HG03460 (cell line): ENCODE data around the gene DNAJA3.
A peak's percentile ranks its signal among the peaks of the same experiment; 100 is the strongest.

Experiments
- ATAC-seq: cut with Tn5 transposase; IDR thresholded peaks from one replicate; pipeline ENCODE4 v1.9.1; 2021; ENCODE audit not compliant: unreplicated experiment

The DNAJA3 gene

DNA sequence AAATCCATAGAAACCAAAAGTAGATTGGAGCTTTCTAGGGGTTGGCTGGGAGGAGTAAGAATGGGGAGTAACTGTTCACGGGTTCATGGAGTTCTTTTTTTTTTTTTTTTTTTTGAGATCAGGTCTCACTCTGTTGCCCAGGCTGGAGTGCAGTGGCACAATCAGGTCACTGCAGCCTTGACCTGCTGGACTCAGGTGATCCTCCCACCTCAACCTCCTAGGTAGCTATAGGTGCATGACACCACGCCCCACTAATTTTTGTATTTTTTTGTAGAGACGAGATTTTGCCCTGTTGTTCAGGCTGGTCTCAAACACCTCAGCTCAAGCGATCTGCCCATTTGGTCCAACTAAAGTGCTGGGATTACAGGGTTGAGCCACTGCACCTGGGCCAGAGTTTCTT, 47.2 kb downstream of the DNAJA3 start:
- ATAC-seq, result no peak

DNA sequence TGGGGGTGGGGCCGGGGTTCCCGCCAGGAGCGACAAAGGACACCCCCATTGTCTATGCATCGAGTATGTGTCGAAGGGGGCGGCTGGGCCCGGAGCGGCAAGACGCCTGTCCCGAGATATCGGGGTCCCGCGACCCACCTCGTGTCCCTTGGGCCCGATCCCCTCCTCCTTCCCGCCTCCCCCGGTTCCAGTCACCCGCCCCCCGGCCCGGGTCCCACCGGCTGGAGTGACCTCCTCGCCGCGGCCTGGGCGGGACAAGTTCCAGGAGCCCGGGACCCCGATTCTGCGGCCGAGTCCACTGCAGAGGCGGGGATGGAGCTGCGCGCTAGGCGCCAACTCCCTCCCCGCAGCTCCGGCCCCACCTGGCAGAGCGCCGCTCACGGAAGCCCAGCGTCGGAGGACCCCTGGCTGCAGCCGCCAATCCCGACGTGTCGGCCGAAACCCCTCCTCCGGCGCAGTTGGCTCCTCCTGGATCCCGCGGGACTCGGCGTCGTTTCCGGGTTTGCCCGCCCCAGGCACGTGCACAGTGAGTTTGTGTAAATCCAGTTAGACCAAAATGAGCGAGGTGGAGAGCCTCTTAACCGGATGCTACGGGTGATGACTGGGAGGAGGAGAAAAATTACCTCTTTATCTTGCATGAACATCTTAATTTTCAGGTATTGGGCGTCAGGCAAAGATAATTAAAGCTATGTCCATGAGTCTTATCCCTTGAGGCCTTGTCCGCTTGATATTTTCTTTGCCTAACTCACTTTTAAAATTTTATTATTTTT, 48.7 kb downstream of the DNAJA3 start, which contains the start of gene NMRAL1:
TSS of gene NMRAL1 (minus strand) at position 434 of the 770 bp plus-strand sequence. CDS start 493 bp downstream, outside the sequence.
- peak; percentile 45 for ATAC-seq

DNA sequence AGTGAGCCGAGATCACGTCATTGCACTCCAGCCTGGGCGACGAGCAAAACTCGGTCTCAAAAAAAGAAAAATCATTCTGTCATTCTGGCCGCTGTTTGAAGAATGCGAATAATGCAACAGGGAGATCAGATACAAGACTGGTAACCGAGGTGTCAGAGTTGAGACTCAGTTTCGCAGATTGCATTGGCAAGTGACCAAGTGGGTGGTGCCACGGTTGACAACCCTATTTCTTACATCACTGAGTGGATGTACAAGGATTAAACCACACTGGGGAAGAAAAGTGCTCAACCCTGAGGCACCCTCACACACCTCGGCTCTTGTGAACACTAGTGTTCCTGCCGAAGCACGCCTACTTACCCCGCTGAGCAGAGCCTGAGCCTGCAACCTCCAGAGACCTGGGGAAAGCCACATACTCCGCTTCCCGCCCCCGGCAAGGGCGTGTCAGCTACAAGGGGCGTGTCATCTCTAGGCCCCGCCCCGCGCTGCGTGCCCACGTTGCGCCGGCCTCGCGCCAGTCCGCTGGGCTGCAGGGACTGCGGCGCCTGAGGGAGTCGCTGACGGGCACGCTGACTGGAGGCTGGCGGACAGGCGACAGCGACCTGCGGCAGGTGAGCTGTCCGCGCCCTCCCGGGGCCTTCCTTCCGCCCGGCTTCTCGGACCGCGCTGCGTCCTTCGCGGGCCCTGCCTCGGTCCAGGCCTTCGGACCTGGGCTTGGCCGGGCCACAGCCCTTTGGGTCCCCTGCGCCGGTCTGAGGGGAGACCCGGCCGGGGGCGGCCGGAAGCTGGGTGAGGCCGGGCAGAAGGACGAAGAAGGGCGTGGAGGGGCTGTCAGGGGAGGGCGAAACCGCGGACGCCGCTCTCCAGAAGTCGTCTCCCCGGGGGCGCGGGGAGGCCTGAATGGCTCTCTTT, 50.5 kb downstream of the DNAJA3 start, which contains the start of gene HMOX2:
TSS of gene HMOX2 (plus strand) at position 519 of the 909 bp plus-strand sequence. CDS start 29,127 bp downstream, outside the sequence.
- peak; percentile 73 for ATAC-seq

DNA sequence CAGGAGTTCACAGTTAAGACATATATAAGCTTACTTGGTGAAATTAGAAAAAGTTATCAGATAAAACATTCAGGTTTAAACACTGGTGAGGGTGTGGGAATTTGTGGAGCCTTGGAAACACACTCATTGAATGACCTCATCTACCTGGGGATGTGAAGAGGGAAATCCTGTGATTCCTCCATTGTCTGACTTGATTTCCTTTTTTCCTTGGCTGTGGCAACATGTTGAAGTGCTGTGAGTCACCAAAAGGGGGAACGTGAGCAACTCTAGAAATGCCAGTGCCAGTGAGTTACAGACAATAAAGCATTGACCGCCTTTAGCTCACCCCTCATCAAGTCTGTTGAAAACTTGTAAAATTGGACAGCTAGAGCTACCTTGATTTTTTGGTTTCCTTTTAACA, 52.3 kb downstream of the DNAJA3 start:
- no peak for ATAC-seq

DNA sequence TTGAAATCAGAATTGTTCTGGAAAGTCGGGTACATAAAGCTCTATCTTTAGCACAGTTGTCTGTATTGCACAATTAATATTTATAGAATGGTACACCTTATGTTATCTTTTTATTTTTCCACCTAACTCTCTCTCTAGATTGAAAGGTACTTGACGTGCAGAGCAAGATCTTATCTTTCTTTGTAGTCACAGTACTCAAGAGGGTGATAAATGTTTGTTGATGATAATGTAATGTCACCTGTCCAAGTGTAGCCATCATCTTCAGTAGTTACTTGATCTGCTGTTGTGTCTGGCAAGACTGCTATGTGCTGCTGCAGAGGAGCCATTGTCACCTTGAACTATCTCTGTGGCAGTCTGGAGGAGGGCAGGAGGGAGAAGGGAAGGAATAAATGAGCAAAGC, 55.9 kb downstream of the DNAJA3 start:
- ATAC-seq, result no peak

DNA sequence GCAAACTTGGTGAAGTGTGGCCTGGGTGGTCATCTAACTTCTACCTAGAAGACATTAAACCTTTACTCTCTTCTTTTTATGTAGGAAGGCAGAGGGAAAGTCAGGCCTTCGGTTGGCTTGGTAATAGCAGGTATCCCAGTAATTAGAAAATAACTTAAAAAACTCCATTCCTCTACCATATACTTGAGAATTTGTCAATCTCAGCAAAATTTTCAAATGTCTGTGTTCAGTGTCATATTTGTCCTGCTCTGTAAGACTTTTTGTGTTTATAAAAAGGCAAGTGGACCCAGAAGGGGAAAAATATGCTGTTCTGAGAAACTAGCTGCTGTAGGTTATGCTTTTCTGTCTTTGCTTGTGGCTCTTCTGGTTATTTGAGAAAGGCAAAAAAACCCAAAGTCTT, 56.3 kb downstream of the DNAJA3 start:
- ATAC-seq, result no peak

DNA sequence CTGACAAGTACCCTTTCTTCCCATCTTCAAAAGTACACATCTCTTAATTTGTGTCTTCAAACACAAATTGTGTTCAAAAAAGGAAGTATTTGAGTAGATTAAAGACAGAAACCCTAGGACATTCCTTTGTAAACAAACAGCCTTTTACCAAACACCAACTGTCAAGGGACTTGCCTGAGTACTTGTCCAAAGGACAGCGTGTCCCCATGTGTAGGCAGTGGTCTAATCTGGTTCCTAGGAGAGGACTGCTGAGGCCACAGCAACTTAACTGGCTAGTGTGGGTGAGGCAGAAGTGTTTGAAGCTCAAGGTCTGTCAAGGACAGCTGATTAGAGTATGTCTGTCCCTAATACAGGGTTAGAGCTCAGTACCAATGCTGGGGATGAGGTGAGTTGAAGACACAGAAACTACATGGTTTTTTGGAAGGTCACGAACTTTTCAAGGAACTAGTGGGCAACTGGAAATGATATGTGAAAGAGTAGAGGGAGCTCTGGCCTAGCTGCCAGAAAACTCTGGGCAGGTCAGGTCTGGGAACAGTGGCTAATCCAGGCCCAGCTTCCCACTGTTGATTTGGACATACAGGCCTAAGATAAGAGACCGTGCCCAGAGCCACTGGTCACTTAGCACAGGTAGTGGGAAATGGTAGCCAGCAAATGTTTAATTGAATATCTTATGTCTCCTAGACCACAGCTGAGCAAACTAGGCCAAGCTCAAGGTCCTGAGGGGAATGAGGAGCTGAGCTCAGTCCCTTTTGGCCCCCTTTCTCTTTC, 60.6 kb downstream of the DNAJA3 start:
- no peak for ATAC-seq

DNA sequence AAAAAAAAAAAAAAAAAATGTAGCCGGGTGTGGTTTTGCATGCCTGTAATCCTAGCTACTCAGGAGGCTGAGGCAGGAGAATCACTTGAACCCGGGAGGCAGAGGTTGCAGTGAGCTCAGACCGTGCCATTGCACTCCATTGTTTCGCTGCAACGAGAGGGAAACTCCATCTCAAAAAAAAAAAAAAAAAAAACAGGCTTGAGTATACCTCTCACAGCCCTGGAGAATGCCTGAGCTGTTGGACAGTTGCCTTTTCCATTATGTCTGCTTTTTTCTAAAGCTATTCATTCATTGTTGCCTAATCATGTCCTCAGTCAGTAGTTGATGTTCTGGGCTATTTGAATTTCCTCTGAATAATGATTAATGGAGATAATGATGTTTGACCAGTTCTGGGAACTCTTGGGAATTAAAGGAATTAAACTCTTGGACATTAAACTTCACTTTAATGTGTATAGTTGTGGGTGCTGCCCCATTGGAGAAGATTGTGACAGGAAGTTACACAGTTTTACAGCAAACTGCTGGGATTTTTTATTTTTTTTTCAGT, 62.4 kb downstream of the DNAJA3 start:
- no peak for ATAC-seq

DNA sequence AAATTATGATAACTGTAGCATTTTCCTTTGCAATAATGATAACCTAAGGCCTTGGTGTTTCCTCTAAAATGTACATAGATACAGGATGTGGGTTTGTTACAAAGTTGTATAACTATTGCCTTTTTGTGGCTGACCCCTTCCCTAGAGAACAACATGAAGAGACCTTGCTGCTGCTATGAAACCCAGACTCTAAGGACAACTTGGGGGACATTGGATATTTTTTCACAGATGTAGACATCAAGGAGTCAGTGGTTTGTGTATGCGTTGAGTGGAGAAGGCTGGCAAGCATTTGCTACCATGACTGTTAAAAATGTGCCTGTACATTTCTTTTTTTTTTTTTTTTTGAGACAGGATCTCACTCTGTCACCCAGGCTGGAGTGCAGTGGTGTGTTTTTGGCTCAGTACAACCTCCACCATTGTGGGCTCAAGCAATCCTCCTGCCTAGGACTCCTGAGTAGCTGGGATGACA, 62.9 kb downstream of the DNAJA3 start:
- no peak for ATAC-seq

DNA sequence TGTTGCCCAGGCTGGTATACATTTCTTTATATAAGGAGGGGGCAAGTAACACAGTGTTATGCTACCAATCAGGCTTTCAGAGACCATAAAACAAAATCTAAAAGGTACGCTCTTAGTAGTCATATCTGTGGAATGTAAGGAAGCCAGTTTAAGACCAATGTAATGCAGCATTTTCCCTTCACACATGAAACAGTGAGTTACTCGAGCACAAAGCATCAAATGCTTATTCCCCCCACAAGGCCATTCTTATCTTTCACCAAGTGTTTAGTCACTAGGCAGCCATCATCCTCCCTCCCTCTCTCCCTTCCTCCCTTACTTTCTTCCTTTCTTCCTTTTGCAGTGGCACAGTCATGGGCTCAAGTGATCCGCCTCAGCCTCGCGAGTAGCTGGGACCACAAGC, 63.4 kb downstream of the DNAJA3 start:
- no peak for ATAC-seq

DNA sequence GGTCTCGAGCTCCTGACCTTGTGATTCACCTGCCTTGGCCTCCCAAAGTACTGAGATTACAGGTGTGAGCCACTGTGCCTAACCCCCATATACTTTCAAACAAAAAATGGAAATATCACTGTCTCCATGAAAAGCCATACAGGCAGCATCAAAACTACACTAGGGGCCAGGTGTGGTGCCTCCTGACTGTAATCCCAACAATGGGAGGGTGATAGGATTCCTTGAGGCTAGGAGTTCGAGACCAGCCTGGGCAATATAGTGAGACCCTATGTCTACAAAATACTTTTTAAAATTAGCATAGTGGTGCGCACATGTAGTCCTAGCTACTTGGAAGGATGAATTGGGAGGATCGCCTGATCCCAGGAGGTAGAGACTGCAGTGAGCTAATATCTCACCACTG, 66.2 kb downstream of the DNAJA3 start:
- no peak for ATAC-seq

DNA sequence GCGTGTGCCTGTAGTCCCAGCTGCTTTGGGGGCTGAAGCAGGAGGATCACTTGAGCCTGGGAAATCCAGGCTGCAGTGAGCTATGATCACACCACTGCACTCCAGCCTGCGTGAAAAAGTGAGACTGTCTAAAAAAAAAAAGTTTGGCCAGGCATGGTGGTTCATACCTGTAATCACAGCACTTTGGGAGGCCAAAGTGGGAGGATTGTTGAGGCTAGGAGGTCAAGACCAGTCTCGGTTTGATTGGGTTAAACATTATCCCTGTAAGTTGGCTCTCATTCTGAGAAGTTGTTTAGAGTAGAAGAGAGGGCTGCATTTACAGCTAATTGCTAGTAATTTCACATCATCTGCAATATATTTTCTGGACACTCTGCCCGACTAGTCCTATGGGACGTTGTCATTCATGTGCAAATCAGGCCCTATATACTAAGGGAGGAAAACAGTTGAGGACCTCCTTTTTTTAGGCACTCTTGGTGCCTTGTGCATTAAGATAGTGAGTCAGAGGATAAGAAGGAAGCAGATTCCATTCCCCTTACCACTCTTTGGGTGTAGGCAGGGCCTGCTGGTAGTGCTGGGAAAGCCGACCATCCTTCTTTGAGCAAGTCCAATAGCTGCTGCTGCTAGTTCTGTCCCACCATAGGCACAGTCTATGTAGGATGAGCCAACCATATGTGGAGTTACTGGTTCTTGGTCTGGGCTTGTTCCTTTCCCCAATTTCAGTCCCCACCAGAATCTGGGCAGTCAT, 69.2 kb downstream of the DNAJA3 start:
- no peak for ATAC-seq

DNA sequence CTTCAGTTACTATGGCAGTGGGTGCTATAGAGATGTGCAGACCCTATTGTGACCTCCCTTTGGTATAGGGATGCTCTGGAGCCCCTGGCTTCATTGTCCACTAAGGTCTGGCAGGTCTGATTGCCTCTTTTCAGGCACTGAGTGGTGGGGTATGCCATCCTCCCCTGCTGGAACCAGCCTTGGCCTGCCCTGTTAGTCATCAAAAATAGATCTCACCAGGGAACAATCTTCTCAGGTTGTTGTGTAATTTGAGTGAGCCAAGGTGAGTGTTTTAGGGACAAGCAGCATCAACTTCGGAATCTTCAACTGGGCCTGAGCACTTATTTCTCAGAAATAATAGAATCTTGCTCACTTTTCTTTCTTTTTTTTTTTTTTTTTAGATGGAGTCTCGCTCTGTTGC, 70.1 kb downstream of the DNAJA3 start:
- no peak for ATAC-seq

DNA sequence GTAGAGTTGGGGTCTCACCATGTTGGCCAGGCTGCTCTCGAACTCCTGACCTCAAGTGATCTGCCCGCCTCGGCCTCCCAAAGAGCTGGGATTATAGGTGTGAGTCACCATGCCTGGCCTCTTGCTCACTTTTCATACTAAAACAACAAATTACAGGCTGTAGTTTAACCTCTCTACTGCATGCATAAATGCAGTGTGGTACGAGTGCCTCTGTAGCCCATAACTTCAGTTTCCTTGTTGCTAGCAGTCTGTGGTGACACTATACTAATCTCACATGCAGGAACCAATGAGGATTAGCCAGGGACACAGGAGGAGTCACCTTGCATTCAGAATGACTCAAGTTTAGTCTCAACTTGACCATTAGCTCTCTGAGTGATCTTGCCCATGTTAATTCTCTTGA, 70.6 kb downstream of the DNAJA3 start:
- ATAC-seq, result no peak

DNA sequence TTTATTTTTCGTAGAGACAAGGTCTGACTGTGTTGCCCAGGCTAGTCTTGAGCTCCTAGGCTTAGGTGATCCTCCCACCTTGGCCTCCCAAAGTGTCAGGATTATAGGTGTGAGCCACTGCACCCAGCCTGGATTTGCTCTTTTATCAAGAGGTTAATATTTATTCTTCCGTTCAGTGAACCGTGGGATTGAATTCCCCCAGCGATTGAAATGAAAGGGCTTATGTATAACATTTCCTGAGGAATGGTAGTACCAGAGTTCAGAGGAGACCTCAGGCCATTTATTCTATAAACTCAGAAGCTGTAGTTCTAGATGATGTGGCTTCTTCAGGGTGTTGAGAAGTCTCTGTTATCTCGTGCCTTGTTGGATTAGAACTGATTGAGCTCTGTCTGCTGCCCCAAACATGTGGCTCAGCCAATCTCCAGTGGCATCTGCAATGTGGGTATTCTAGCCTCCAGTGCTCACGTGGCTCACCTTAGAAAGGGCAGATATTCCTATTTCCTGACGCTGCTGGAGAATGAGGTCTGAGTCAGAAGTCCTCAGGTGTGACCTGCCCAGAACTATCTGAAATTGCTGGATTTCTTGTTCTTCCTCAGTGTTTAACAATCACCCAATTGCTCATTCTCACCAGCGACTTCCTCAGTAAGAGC, 73.0 kb downstream of the DNAJA3 start:
- no peak for ATAC-seq

DNA sequence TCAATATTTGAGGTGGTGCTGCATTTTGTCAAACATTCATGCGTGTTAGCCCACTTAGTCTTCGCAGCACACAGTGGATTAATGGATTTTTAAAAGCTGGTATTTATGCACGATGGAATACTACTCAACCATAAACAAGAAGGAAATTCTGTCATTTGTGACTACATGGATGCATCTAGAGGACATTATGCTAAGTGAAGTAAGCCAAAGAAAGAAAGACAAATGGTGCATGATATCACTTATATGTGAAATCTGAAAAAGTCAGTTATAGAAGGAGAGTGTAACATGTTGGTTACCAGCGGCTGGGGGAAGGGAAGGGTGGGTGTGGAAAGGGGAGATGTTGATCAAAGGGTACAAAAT, 73.5 kb downstream of the DNAJA3 start:
- ATAC-seq, result no peak

DNA sequence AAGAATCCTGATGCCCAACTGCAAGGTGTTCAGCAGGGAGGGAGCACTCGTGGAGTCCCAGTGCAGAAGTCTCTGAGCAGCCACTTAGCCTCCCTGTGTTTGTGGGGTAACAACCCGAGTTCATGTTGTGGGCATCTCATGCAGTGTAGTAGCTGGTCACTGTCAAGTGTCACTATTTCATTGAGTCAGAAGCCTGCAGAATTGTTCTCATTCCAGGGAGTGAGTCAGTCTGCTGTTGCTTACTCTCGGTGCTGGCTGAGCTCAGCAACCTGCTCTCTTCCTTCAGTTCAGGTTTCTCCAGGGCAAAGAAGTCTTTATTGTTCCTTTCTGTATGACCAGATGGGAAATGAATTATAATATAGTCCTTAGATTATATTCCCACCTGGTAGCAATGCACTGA, 74.6 kb downstream of the DNAJA3 start:
- no peak for ATAC-seq

DNA sequence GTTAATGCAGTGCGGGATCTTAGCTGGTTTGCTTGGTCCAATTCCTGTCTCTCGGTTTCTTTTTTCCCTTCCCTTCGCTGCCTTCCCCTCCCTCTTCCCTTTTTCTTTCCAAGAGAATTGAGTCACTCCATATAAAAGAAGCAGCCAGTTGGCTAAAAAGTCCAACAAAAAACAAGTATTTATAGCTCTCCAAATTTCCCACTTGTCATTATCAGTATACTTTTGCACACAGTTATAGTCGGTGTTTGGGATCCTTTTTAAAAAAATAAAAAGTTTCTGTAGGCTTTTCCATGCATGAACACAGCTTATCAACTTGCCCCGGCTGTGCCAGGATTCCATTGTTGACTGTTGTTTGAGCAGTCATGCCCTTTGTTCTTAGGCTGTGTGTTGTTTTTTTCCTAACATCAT, 75.4 kb downstream of the DNAJA3 start:
- ATAC-seq, result no peak

DNA sequence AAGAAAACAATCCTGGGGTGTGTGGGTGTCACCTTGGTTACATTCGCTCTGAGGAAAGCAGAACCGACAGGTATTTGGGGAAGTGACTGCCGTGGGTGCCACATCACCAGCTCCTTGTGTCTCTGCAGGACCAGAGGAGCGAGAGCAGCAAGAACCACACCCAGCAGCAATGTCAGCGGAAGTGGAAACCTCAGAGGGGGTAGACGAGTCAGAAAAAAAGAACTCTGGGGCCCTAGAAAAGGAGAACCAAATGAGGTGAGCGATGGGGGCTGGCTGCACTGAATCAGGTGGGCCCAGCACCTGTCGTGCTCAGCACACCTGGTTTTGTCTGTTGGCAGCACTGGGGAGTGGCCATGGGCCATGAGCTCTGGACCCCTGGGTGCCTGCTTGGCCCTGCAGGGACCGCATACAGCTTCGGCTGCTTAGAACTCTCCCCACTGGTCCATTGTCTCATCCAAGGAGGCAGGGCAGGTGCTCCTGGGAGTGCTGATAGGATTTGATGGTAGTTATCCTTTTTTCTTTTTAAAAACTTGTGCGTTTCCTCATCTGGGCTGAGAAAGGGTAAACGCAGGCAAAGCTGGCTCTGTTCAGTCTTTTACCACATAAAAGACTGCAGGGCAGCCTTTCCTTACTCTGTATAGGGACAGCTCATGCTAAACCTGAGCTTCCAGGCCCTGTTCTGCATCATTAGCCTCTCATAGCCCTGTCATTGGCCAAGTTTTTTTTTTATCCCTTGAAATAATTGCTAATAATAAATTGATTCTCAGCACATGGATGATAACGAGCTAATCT, 79.9 kb downstream of the DNAJA3 start:
- peak; percentile 78 for ATAC-seq
